Rectal smooth muscle tissue (tissue), 1 donor: ENCODE measurements around the gene USP17L10.
"Not testable (repeated sequence)": the region's sequence is repeated elsewhere in the genome, so short reads cannot be mapped to it uniquely, and the experiment has no call there.

Experiments
- H3K27ac ChIP-seq: one replicate; pipeline ENCODE4 v1.7.0; 2013; ENCODE audit warnings: low read depth, low read length, inconsistent platforms
- H3K27me3 ChIP-seq: one replicate; pipeline ENCODE4 v1.7.0; 2013; ENCODE audit warnings: low read length; ENCODE audit not compliant: control insufficient read depth, insufficient read depth
- H3K36me3 ChIP-seq: one replicate; pipeline ENCODE4 v1.7.0; 2013; ENCODE audit warnings: low read length; ENCODE audit not compliant: control insufficient read depth, insufficient read depth
- H3K4me1 ChIP-seq: one replicate; pipeline ENCODE4 v1.7.0; 2013; ENCODE audit warnings: low read length; ENCODE audit not compliant: control insufficient read depth, insufficient read depth
- H3K4me3 ChIP-seq: one replicate; pipeline ENCODE4 v1.7.0; 2013; ENCODE audit warnings: low read length
- H3K9ac ChIP-seq: one replicate; pipeline ENCODE4 v1.7.0; 2013; ENCODE audit warnings: low read length

USP17L10 gene

GRCh38 chr4:9210357-9210756, at the start of gene USP17L10:
TSS of gene USP17L10 (plus strand) at chr4:9210657. CDS start at chr4:9210657, 0 bp downstream.
- H3K4me3 ChIP-seq, H3K4me1 ChIP-seq, H3K9ac ChIP-seq, H3K36me3 ChIP-seq, H3K27ac ChIP-seq, H3K27me3 ChIP-seq: not testable (repeated sequence)

GRCh38 chr4:9165990-9166389, 44.5 kb upstream of the USP17L10 start:
- H3K4me1 ChIP-seq, H3K9ac ChIP-seq, H3K27me3 ChIP-seq, H3K4me3 ChIP-seq, H3K36me3 ChIP-seq, H3K27ac ChIP-seq: not testable (repeated sequence)

- not testable (repeated sequence) for H3K9ac ChIP-seq, H3K4me3 ChIP-seq, H3K27ac ChIP-seq, H3K27me3 ChIP-seq, H3K36me3 ChIP-seq, H3K4me1 ChIP-seq
Observed at GRCh38 chr4:9169791-9170459, 40.5 kb upstream of the USP17L10 start, which contains the start of gene FAM90A26. TSS of gene FAM90A26 (plus strand) at chr4:9170409. CDS start at chr4:9173173, 2,764 bp downstream.

- not testable (repeated sequence) for H3K27me3 ChIP-seq, H3K27ac ChIP-seq, H3K9ac ChIP-seq, H3K4me1 ChIP-seq, H3K36me3 ChIP-seq, H3K4me3 ChIP-seq
Observed at GRCh38 chr4:9214701-9215100, 4.2 kb downstream of the USP17L10 start.

GRCh38 chr4:9215105-9215504, 4.6 kb downstream of the USP17L10 start, which contains the start of gene USP17L11:
TSS of gene USP17L11 (plus strand) at chr4:9215405. CDS start at chr4:9215405, 0 bp downstream.
- H3K27ac ChIP-seq, H3K36me3 ChIP-seq, H3K4me1 ChIP-seq, H3K27me3 ChIP-seq, H3K4me3 ChIP-seq, H3K9ac ChIP-seq: not testable (repeated sequence)

- not testable (repeated sequence) for H3K36me3 ChIP-seq, H3K9ac ChIP-seq, H3K27me3 ChIP-seq, H3K4me1 ChIP-seq, H3K27ac ChIP-seq, H3K4me3 ChIP-seq
Observed at GRCh38 chr4:9219852-9220251, 9.4 kb downstream of the USP17L10 start, which contains the start of gene USP17L12. TSS of gene USP17L12 (plus strand) at chr4:9220152. CDS start at chr4:9220152, 0 bp downstream.

GRCh38 chr4:9224596-9224995, 14.1 kb downstream of the USP17L10 start, which contains the start of gene USP17L13:
TSS of gene USP17L13 (plus strand) at chr4:9224896. CDS start at chr4:9224896, 0 bp downstream.
- H3K27me3 ChIP-seq, H3K36me3 ChIP-seq, H3K4me1 ChIP-seq, H3K27ac ChIP-seq, H3K4me3 ChIP-seq, H3K9ac ChIP-seq: not testable (repeated sequence)

- not testable (repeated sequence) for H3K27me3 ChIP-seq, H3K27ac ChIP-seq, H3K4me3 ChIP-seq, H3K9ac ChIP-seq, H3K4me1 ChIP-seq, H3K36me3 ChIP-seq
Observed at GRCh38 chr4:9230249-9230648, 19.8 kb downstream of the USP17L10 start.

GRCh38 chr4:9234085-9234484, 23.6 kb downstream of the USP17L10 start, which contains the start of gene USP17L15:
TSS of gene USP17L15 (plus strand) at chr4:9234385. CDS start at chr4:9234385, 0 bp downstream.
- not testable (repeated sequence) for H3K36me3 ChIP-seq, H3K27ac ChIP-seq, H3K4me1 ChIP-seq, H3K27me3 ChIP-seq, H3K9ac ChIP-seq, H3K4me3 ChIP-seq

GRCh38 chr4:9238461-9238860, 28.0 kb downstream of the USP17L10 start:
- not testable (repeated sequence) for H3K4me3 ChIP-seq, H3K4me1 ChIP-seq, H3K27me3 ChIP-seq, H3K27ac ChIP-seq, H3K9ac ChIP-seq, H3K36me3 ChIP-seq

GRCh38 chr4:9243579-9243978, 33.1 kb downstream of the USP17L10 start, which contains the start of gene USP17L17:
TSS of gene USP17L17 (plus strand) at chr4:9243879. CDS start at chr4:9243879, 0 bp downstream.
- H3K4me3 ChIP-seq, H3K9ac ChIP-seq, H3K27me3 ChIP-seq, H3K4me1 ChIP-seq, H3K36me3 ChIP-seq, H3K27ac ChIP-seq: not testable (repeated sequence)

GRCh38 chr4:9247953-9248680, 37.7 kb downstream of the USP17L10 start, which contains the start of gene USP17L18:
TSS of gene USP17L18 (plus strand) at chr4:9248630. CDS start at chr4:9248630, 0 bp downstream.
- not testable (repeated sequence) for H3K27me3 ChIP-seq, H3K4me1 ChIP-seq, H3K9ac ChIP-seq, H3K27ac ChIP-seq, H3K36me3 ChIP-seq, H3K4me3 ChIP-seq
